GM18951 (cell line): ENCODE measurements around the gene EME1.

Experiments
- POLR2A ChIP-seq: IDR thresholded peaks from 4 replicates; pipeline ENCODE4 v1.6.1; 2011; ENCODE audit warnings: mild to moderate bottlenecking; ENCODE audit not compliant: insufficient read length, insufficient read depth; ENCODE audit errors: extremely low read depth
- in situ Hi-C: fragments of 300-500 bp; cut with MboI; formaldehyde crosslinking; loops from one replicate; pipeline ENCODE4 v1.12.0; 2022; ENCODE audit warnings: low sequenced_read_pairs, mixed read lengths, inconsistent platforms; ENCODE audit not compliant: unreplicated experiment

EME1 gene

GRCh38 chr17:50344731-50345365 lies 28.2 kb upstream of the EME1 start:
- TF ChIP-seq POLR2A, result no peak
- in situ Hi-C loops, result no loop called here

- TF ChIP-seq POLR2A, result peak; percentile 83
- in situ Hi-C loops, result no loop called here
Observed at GRCh38 chr17:50345432-50346312, 27.4 kb upstream of the EME1 start, which contains the start of gene XYLT2. TSS of gene XYLT2 (plus strand) at chr17:50346126. CDS start at chr17:50346141, 15 bp downstream.

GRCh38 chr17:50346313-50347116 lies 26.5 kb upstream of the EME1 start:
- in situ Hi-C loops, result no loop called here
- no peak for TF ChIP-seq POLR2A

- in situ Hi-C loops, result no loop called here
- TF ChIP-seq POLR2A, result no peak
Observed at GRCh38 chr17:50347117-50347893, 25.7 kb upstream of the EME1 start.

- TF ChIP-seq POLR2A, result no peak
Observed at GRCh38 chr17:50347894-50348291, 25.1 kb upstream of the EME1 start.

GRCh38 chr17:50348522-50349242 lies 24.3 kb upstream of the EME1 start:
- in situ Hi-C loops, result no loop called here
- TF ChIP-seq POLR2A, result no peak

More at GRCh38 chr17:50347894-50348291, 25.1 kb upstream of the EME1 start:
- in situ Hi-C loops, result no loop called here

GRCh38 chr17:50349243-50349600 lies 23.8 kb upstream of the EME1 start:
- TF ChIP-seq POLR2A, result no peak
- in situ Hi-C loops, result no loop called here

GRCh38 chr17:50350733-50351132 lies 22.3 kb upstream of the EME1 start:
- no peak for TF ChIP-seq POLR2A
- in situ Hi-C loops, result no loop called here

GRCh38 chr17:50352072-50352692 lies 20.8 kb upstream of the EME1 start:
- TF ChIP-seq POLR2A, result no peak
- in situ Hi-C loops, result no loop called here

- TF ChIP-seq POLR2A, result no peak
- in situ Hi-C loops, result no loop called here
Observed at GRCh38 chr17:50352693-50353599, 20.1 kb upstream of the EME1 start.

GRCh38 chr17:50353600-50354195 lies 19.3 kb upstream of the EME1 start:
- no peak for TF ChIP-seq POLR2A
- in situ Hi-C loops, result no loop called here

- in situ Hi-C loops, result no loop called here
- TF ChIP-seq POLR2A, result no peak
Observed at GRCh38 chr17:50354198-50354597, 18.8 kb upstream of the EME1 start.
